ENCODE measurements around the gene TRMT10C.
"Not testable (repeated sequence)": the region's sequence is repeated elsewhere in the genome, so short reads cannot be mapped to it uniquely, and the experiment has no call there.

Gene TRMT10C

DNA sequence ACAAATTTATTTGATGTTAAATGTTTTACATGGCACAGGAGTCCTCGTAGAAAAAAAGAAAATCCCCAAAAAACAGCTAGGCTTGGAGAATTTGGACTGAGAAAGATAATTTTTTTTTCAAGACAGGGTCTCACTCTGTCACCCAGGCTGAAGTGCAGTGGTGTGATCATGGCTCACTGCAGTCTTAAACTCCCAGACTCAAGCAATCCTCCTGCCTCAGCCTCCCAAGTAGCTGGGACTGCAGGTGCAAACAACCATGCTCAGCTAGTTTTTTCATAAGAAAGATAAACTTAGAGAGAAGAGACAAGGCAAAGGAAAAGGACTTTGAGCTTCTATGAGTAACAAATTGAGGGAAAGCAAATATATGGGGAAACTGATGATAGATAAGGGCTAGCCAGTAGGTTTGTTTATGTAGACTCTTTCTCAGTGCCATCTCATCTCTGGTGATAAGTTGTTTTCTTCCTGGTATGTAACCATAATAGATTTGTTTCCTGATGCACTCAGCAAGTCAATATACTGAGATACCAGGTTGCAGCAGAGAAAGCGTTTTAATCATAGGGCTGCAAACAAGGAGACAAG, 13.1 kb upstream of the TRMT10C start:
- H3K9me3 ChIP-seq (ENCODE audit: control insufficient read depth, low read length): no peaks in the 10 kb centered on the region
- no peak overlapping the region for H3K27ac ChIP-seq (ENCODE audit: insufficient read depth, low read depth, low read length, poor library complexity, severe bottlenecking)
- H3K36me3 ChIP-seq (ENCODE audit: control insufficient read depth, insufficient read depth, low read length): no peaks in the 10 kb centered on the region
- no peak overlapping the region for H3K4me3 ChIP-seq (ENCODE audit: insufficient read depth, low read depth, low read length)
- H3K4me1 ChIP-seq (ENCODE audit: control insufficient read depth, insufficient read depth, low read length): no peaks in the 10 kb centered on the region
- no peaks in the 10 kb centered on the region for H3K27me3 ChIP-seq (ENCODE audit: control insufficient read depth, insufficient read depth, low read length, poor library complexity, severe bottlenecking)
- 79 to 100% methylated on average over 1 to 2 of the region's 2 CpGs for WGBS, 2 experiments

DNA sequence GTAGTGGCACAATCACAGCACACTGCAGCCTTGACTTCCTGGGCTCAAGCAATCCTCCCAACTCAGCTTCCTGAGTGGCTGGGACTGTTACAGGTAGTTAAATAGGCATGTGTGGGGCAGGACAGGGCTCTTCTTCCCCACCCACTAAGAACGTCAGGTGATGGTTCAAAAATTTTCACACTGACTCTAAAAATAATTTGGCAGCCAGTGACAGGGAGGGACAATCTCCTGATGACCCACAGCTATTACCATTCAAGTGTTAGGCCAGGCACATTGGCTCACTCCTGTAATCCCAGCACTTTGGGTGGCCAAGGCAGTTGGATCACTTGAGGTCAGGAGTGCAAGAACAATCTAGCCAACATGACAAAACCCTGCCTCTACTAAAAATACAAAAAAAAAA, 12.2 kb upstream of the TRMT10C start:
- 63 to 89% methylated on average over 1 of the region's 1 CpG for WGBS, 2 experiments
- Histone ChIP-seq H3K27ac (ENCODE audit: insufficient read depth, low read depth, low read length, poor library complexity, severe bottlenecking) (no peak overlapping the region), H3K4me3 (ENCODE audit: insufficient read depth, low read depth, low read length) (no peak overlapping the region), H3K27me3 (ENCODE audit: control insufficient read depth, insufficient read depth, low read length, poor library complexity, severe bottlenecking) (no peaks in the 10 kb centered on the region), H3K36me3 (ENCODE audit: control insufficient read depth, insufficient read depth, low read length) (no peaks in the 10 kb centered on the region), H3K4me1 (ENCODE audit: control insufficient read depth, insufficient read depth, low read length) (no peaks in the 10 kb centered on the region), H3K9me3 (ENCODE audit: control insufficient read depth, low read length) (no peaks in the 10 kb centered on the region)

DNA sequence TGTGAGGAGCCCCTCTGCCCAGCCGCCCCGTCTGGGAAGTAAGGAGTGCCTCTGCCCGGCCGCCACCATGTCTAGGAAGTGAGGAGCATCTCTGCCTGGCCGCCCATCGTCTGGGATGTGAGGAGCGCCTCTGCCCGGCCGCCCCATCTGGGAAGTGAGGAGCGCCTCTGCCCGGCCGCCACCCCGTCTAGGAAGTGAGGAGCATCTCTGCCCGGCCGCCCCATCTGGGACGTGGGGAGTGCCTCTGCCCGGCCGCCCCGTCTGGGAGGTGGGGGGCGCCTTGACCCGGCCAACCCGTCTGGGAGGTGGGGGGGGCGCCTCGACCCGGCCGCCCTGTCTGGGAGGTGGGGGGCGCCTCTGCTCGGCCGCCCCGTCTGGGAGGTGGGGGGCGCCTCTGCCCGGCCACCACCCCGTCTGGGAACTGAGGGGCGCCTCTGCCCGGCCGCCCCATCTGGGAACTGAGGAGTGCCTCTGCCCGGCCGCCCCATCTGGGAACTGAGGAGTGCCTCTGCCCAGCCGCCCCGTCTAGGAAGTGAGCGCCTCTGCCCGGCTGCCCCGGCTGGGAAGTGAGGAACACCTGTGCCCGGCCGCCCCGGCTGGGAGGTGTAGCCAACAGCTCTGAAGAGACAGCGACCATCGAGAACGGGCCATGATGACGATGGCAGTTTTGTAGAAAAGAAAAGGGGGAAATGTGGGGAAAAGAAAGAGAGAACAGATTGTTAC, 10.1 kb upstream of the TRMT10C start:
- WGBS, 2 experiments: 96% methylated on average over 50 of the region's 50 CpGs
- not testable (repeated sequence) for H3K9me3 ChIP-seq (ENCODE audit: control insufficient read depth, low read length); H3K27me3 ChIP-seq (ENCODE audit: control insufficient read depth, insufficient read depth, low read length, poor library complexity, severe bottlenecking); H3K4me1 ChIP-seq (ENCODE audit: control insufficient read depth, insufficient read depth, low read length); H3K27ac ChIP-seq (ENCODE audit: insufficient read depth, low read depth, low read length, poor library complexity, severe bottlenecking); H3K36me3 ChIP-seq (ENCODE audit: control insufficient read depth, insufficient read depth, low read length); H3K4me3 ChIP-seq (ENCODE audit: insufficient read depth, low read depth, low read length)

DNA sequence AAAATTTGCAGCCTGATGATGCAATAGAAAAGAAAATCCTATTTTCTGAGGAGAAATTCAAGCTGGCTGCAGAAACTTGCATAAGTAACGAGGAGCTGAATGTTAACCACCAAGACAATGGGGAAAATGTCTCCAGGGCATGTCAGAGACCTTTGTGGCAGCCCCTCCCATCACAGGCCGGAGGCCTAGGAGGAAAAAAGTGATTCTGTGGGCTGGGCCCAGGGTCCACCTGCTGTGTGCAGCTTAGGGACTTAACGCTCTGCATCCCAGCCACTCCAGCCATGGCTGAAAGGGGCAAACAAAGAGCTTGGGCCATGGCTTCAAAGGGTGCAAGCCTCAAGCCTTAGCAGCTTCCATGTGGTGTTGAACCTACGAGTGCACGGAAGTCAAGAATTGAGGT, 8.3 kb upstream of the TRMT10C start:
- H3K9me3 ChIP-seq (ENCODE audit: control insufficient read depth, low read length); H3K4me1 ChIP-seq (ENCODE audit: control insufficient read depth, insufficient read depth, low read length); H3K27ac ChIP-seq (ENCODE audit: insufficient read depth, low read depth, low read length, poor library complexity, severe bottlenecking); H3K36me3 ChIP-seq (ENCODE audit: control insufficient read depth, insufficient read depth, low read length); H3K4me3 ChIP-seq (ENCODE audit: insufficient read depth, low read depth, low read length): not testable (repeated sequence)
- 74 to 78% methylated on average over 5 of the region's 5 CpGs for WGBS, 2 experiments
- peaks cover 15% of the 10 kb centered on the region for H3K27me3 ChIP-seq (ENCODE audit: control insufficient read depth, insufficient read depth, low read length, poor library complexity, severe bottlenecking)

DNA sequence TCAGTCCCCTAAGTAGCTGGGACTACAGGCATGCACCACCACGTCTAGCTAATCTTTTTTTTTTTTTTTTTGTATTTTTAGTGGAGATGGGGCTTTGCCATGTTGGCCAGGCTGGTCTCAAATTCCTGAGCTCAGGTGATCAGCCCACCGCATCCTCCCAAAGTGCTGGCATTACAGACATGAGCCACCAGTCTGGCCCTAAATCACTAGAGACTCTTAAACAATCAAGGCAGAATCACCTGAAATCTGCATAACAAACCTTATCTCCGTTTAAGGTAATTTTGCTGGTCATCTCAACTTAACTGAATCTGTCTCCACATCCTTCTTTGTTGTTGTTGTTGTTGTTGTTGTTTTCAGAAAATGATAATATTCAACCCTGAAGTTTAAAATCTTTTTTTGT, 5.6 kb upstream of the TRMT10C start:
- peaks cover 21% of the 10 kb centered on the region for H3K27me3 ChIP-seq (ENCODE audit: control insufficient read depth, insufficient read depth, low read length, poor library complexity, severe bottlenecking)
- no peaks in the 10 kb centered on the region for H3K4me1 ChIP-seq (ENCODE audit: control insufficient read depth, insufficient read depth, low read length)
- H3K9me3 ChIP-seq (ENCODE audit: control insufficient read depth, low read length): no peaks in the 10 kb centered on the region
- no peak overlapping the region for H3K4me3 ChIP-seq (ENCODE audit: insufficient read depth, low read depth, low read length)
- H3K36me3 ChIP-seq (ENCODE audit: control insufficient read depth, insufficient read depth, low read length): no peaks in the 10 kb centered on the region
- WGBS, 2 experiments: 52 to 56% methylated on average over 2 of the region's 3 CpGs
- no peak overlapping the region for H3K27ac ChIP-seq (ENCODE audit: insufficient read depth, low read depth, low read length, poor library complexity, severe bottlenecking)

DNA sequence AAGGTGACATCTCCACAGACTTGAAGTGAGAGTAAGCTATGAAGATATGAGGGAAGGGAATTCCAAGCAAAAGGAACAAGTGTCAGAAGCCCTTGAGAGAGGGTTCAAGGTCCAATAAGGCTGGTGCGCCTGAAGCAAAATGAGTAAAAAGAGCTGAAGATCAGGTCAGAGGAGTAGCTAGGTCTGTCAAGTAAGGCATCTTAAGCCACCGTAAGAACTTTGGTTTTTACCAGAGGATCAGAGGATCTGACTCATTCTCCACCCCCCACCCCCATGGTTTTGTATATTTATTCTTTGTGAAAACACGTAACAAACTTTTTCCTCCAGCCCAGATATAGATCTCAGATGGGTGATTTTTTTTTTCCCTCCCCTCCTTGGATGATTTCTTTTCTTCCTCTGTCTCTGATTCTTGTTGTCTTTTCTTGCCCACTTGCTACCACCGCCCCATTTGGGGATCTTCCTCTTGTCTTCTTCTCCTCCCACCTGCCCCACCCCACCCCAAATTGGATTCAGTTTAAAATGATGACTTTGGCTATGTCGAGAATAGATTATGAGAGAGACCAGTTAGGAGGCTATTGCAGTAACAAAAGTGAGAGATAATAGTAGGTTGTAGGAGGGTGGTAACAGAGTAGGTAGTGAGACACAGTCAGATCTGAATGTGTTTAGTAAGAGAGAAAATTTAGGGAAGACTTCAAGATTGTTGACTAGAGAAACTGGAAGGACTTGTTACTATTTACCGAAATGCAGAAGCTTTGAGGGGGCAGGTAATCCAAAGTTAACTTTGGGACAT, 6.1 kb downstream of the TRMT10C start:
- H3K4me3 ChIP-seq (ENCODE audit: insufficient read depth, low read depth, low read length): no peak overlapping the region
- no peaks in the 10 kb centered on the region for H3K27me3 ChIP-seq (ENCODE audit: control insufficient read depth, insufficient read depth, low read length, poor library complexity, severe bottlenecking)
- 95% methylated on average over 6 of the region's 6 CpGs for WGBS, 2 experiments
- H3K27ac ChIP-seq (ENCODE audit: insufficient read depth, low read depth, low read length, poor library complexity, severe bottlenecking): no peak overlapping the region
- peaks cover 12% of the 10 kb centered on the region for H3K36me3 ChIP-seq (ENCODE audit: control insufficient read depth, insufficient read depth, low read length)
- no peaks in the 10 kb centered on the region for H3K9me3 ChIP-seq (ENCODE audit: control insufficient read depth, low read length)
- no peaks in the 10 kb centered on the region for H3K4me1 ChIP-seq (ENCODE audit: control insufficient read depth, insufficient read depth, low read length)

DNA sequence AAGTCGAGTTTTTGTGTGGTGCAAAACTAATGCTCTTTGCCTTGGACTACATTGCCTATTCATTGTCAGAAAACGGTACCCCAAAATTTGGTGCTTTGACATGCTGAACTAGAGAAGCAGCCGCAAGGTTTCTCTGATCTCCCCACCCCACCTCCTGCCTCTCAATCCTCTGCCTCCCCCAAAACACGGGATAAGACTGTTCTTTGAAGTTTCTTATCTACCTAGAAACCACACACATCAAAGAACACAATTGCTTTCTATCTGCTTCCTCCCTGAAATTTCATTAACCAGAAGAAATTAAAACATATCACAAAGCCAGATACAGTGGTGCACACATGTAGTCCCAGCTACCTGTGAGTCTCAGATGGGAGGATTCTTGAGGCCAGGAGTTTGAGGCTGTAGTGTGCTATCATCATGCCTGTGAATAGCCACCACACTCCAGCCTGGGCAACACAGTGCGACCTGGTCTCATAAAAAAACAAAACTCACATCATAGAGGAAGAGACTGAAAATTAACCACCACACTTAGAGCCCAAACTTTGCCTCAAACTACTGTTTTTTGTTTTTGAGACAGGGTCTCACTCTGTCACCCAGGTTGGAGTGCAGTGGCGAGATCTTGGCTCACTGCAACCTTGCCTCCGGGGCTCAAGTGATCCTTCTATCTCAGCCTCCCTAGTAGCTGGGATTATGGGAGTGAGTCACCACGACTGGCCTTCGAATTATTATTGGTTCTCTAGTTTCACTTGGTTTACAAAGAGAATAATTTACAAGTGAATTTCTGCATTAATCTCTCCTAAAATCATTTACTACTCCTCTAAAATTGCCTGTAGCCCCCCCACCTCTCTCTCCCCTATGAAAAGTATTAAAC, 9.6 kb downstream of the TRMT10C start:
- no peaks in the 10 kb centered on the region for H3K27me3 ChIP-seq (ENCODE audit: control insufficient read depth, insufficient read depth, low read length, poor library complexity, severe bottlenecking)
- WGBS, 2 experiments: 79 to 80% methylated on average over 7 to 9 of the region's 9 CpGs
- no peaks in the 10 kb centered on the region for H3K36me3 ChIP-seq (ENCODE audit: control insufficient read depth, insufficient read depth, low read length)
- H3K27ac ChIP-seq (ENCODE audit: insufficient read depth, low read depth, low read length, poor library complexity, severe bottlenecking): no peak overlapping the region
- no peak overlapping the region for H3K4me3 ChIP-seq (ENCODE audit: insufficient read depth, low read depth, low read length)
- H3K9me3 ChIP-seq (ENCODE audit: control insufficient read depth, low read length): no peaks in the 10 kb centered on the region
- peaks cover 8% of the 10 kb centered on the region for H3K4me1 ChIP-seq (ENCODE audit: control insufficient read depth, insufficient read depth, low read length)

DNA sequence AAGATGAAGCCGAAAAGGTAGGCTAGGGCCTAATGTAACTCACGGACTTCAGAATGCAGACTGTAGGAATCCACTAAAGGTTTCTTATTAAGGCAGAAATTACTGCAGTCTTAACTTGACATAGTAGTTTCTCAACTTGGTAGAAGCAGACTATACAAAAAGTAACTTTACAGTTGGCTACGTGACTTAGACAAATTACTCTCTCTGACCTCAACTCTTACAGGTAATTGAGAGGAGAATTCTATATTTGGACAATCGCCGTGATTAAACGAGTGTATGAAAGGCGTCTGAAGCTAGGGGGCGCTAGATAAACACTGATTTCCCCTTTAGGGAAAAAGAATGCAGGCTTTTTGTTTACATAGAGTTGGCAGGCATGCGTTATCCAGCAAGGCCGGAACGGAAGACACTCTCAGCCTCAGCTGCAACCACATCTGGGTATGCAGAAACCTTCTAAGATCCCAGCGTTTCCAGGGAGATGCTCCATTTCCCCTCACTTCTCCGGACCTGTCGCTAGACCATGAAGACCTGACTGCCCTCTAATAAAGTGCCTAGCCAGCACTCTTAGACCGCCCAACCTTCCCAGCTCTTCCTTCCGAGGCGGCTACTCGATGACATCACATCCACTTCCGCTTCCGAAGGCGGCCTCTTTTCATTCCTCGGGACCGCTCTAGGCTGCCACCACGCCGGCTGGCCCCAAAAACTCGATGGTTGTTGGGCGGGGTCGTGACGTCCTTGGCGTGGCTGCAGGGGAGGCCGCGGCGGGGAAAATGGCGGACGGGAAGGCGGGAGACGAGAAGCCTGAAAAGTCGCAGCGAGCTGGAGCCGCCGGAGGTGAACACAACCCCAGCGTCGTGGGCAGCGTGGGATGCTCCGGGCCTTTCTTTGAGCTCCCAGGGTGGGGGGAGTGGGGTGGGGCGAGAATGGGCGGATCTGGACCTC, 12.1 kb downstream of the TRMT10C start, which contains the start of gene PCNP:
TSS of gene PCNP (plus strand) at position 732 of the 939 bp plus-strand sequence. CDS start at position 768, 36 bp downstream.
- Histone ChIP-seq H3K36me3 (ENCODE audit: control insufficient read depth, insufficient read depth, low read length) (peaks cover 4% of the 10 kb centered on the region), H3K4me3 (ENCODE audit: insufficient read depth, low read depth, low read length) (peak within 1 kb of the TSS; percentile 99), H3K4me1 (ENCODE audit: control insufficient read depth, insufficient read depth, low read length) (peaks cover 8% of the 10 kb centered on the region), H3K27ac (ENCODE audit: insufficient read depth, low read depth, low read length, poor library complexity, severe bottlenecking) (peak within 1 kb of the TSS; percentile 96), H3K27me3 (ENCODE audit: control insufficient read depth, insufficient read depth, low read length, poor library complexity, severe bottlenecking) (no peaks in the 10 kb centered on the region), H3K9me3 (ENCODE audit: control insufficient read depth, low read length) (no peaks in the 10 kb centered on the region)
- 3% methylated on average over 46 to 47 of the region's 47 CpGs for WGBS, 2 experiments

DNA sequence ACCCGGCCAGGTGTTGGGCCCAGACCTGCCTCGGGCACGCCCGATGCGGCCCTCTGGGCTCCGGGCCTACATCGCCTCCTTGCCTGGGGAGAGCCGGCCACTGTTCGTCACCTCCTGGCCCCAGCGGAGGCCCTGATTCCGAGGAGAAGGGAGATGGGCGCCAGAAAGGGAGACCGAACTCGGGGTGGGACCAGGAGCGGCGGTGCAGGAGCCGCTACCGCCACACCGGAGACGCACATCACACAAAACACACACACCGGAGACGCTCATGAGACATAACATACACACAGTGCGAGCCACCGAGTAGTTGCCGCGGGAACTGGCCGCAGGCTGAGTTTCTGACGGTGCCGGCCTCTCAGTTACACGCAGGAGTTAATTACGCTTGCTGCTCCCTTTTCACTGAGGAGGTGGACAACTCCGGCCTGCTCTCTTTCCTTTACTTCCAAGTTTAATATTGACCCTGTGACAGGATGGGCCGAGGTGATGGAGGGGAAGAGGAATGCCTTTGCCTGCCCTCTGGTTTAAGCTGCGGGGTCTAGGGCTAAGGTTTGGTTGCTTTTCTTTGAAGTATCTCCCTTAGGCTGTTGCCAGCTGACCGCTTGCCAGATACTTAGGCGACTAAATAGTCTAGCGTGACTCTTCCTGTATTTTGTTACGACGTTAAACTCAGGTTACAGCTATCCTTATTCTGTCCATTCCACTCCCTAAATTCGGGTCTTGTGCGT, 12.9 kb downstream of the TRMT10C start:
- Histone ChIP-seq H3K4me1 (ENCODE audit: control insufficient read depth, insufficient read depth, low read length) (peaks cover 8% of the 10 kb centered on the region), H3K4me3 (ENCODE audit: insufficient read depth, low read depth, low read length) (peak overlapping the region; percentile 99), H3K9me3 (ENCODE audit: control insufficient read depth, low read length) (no peaks in the 10 kb centered on the region), H3K27me3 (ENCODE audit: control insufficient read depth, insufficient read depth, low read length, poor library complexity, severe bottlenecking) (no peaks in the 10 kb centered on the region), H3K27ac (ENCODE audit: insufficient read depth, low read depth, low read length, poor library complexity, severe bottlenecking) (peak overlapping the region; percentile 96), H3K36me3 (ENCODE audit: control insufficient read depth, insufficient read depth, low read length) (peaks cover 4% of the 10 kb centered on the region)
- 0% methylated on average over 41 of the region's 41 CpGs for WGBS, 2 experiments
